GM21717 (cell line): ENCODE results near the gene DGKQ.
"Not testable (repeated sequence)": the region's sequence is repeated elsewhere in the genome, so short reads cannot be mapped to it uniquely, and the experiment has no call there.

ENCODE experiments used
- ATAC-seq: cut with Tn5 transposase; IDR thresholded peaks from one replicate; pipeline ENCODE4 v1.9.1; 2021; ENCODE audit warnings: mild to moderate bottlenecking, moderate library complexity; ENCODE audit not compliant: unreplicated experiment

DGKQ gene

DNA sequence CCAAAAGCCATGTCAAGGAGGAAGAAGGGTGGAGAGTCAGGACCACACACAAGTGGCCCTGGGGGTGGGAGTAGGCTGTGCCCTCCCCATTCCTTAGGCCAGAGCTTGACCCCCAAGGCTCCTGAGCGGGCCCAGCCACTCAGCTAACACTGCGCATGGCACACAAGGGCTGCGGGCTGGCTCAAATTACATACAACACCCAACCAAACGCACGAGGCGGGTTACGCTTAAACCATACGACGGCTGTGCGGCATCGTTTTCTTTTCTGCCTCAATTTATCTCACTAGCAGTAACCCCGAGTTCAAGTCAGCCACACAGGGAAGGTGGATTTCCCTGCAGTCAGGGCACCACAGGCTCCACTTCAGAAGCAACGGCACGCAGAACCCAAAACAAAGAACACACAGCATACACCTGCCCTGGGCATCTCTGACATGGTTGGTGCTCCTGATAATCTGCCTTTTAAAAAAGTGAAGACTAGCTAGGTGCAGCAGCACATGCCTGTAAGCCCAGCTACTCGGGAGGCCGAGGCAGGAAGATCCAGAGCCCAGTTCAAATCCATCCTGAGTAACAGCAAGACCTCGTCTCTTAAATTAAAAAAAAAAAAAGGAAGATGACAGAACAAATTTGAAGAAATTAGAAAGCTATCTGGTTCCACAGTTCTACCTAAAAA, 44.1 kb downstream of the DGKQ start:
- ATAC-seq, result no peak

DNA sequence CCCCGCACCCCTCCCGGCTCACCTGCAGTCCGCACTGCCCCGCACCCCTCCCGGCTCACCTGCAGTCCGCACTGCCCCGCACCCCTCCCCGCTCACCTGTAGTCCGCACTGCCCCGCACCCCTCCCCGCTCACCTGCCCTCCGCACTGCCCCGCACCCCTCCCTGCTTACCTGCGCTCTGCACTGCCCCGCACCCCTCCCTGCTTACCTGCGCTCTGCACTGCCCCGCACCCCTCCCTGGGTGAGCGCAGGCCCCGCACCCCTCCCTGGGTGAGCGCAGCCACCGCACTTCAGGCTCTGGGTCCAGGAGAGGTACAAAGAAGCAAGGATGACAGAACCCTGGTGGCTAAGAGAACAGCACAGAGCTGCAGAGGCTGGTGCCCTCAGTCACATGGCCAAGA, 45.8 kb downstream of the DGKQ start:
- ATAC-seq, result not testable (repeated sequence)

DNA sequence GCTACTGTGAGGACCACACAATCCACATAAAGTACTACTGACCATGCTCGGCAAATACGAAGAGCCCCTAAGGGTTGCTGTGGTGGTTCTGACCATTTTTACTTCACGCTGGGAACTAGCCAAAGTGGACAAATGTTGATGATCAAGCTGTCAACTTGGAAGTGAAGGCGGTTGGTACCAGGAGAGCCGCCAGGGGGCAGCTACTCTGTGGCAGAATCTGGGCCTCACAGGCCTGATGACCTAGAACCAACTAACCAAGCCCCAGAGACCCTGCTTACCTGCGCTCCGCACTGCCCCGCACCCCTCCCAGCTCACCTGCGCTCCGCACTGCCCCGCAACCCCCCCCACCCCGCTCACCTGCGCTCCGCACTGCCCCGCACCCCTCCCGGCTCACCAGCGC, 46.8 kb downstream of the DGKQ start:
- no peak for ATAC-seq

- ATAC-seq, result no peak
Measured at GRCh38 chr4:925771-926500, 47.4 kb downstream of the DGKQ start.

GRCh38 chr4:925171-925570, 48.2 kb downstream of the DGKQ start:
- no peak for ATAC-seq

GRCh38 chr4:924107-925096, 49.0 kb downstream of the DGKQ start:
- no peak for ATAC-seq

DNA sequence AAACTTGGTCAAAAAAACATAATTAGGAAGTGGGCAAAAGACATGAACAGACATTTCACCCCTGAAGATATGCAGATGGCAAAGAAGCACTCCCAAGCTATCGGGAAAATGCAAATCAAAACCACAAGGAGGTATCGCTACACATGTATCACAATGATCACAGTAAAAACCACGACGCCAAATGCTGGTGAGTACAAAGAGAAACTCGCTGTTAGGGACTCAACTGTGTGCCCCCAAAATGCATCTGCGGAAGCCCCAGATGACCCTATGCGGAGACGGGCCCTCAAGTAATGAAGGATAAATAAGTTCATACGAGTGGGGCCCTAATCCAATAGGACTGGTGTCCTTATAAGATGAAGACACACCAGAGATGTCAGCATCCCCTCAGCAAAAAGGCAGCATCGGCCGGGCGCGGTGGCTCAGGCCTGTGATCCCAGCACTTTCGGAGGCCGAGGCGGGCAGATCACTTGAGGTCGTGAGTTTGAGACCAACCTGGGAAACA, 51.5 kb downstream of the DGKQ start:
- no peak for ATAC-seq

DNA sequence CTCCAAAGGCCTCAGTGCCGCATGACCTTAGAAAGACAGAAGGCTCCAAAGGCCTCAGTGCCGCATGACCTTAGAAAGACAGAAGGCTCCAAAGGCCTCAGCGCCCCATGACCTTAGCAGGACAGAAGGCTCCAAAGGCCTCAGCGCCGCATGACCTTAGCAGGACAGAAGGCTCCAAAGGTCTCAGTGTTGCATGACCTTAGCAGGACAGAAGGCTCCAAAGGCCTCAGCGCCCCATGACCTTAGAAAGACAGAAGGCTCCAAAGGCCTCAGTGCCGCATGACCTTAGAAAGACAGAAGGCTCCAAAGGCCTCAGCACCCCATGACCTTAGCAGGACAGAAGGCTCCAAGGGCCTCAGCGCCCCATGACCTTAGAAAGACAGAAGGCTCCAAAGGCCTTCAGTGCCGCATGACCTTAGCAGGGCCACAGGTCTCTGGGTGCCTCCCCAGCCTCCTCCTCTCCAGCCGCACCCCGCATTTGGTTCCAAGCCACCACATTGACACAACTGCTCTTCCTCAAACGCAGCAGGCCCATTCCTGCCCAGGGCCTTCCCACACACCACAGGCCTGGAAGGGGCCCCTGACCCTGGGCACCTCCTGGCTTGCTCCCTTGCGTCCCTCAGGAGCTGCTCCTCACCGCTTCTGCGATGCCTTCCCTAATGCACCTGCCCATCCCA, 54.2 kb downstream of the DGKQ start:
- not testable (repeated sequence) for ATAC-seq

GRCh38 chr4:918591-918990, 54.8 kb downstream of the DGKQ start:
- not testable (repeated sequence) for ATAC-seq

DNA sequence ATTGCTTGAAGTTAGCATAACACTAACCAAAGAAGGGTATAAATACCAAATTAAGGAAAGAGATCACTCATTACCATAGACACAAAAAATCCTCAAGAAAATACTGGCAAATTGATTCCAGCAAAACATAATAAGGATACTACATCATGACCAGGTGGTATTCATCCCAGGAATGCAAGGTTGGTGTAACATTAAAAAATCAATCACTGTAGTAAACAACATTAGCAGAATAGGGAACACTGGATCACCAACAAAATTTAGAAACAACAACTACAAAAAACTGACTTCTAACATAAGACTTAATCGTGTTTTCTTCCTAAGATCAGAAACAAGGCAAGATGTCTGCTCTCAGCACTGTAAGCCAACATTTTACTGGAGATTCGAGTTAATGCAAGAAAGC, 55.4 kb downstream of the DGKQ start:
- no peak for ATAC-seq

- no peak for ATAC-seq
Measured at GRCh38 chr4:917466-917865, 55.9 kb downstream of the DGKQ start.

DNA sequence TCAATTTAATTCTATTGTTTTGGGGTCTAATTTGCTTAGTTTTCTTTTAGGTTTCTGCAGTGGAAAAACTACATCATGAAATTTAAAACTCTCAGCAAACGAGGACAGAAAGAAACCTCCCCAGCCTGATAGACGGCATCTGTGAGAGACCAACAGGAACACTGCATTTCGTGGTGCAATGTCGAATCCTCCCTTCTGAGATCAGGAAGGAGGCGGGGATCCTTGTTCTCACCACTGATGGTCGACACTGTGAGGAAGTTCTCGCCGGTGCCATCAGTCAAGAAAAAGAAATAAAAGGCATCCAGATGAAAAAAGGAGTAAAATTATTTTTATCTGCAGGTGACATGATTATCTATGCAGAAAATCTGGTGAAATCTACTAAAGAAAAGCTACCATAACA, 57.8 kb downstream of the DGKQ start:
- ATAC-seq, result no peak

DNA sequence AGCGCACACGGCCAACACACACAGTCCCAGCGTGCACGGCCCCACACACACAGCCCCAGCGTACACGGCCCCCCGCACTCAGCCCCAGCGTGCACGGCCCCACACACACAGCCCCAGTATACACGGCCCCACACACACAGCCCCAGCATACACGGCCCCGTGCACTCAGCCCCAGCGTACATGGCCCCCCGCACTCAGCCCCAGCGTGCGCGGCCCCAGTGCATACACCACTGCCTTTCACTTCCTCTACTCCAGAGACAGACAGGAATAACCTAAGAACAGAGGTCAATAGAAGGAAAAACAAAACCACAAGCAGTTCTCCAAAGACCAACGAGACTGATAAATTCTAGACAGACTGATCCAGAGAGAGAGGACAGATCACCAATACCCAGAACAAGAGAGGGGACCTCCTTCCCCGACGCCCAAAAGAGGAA, 58.3 kb downstream of the DGKQ start:
- ATAC-seq, result no peak

GRCh38 chr4:914531-914930, 58.8 kb downstream of the DGKQ start:
- no peak for ATAC-seq

- no peak for ATAC-seq
Measured at GRCh38 chr4:913280-913618, 60.1 kb downstream of the DGKQ start.

GRCh38 chr4:912548-913279, 60.7 kb downstream of the DGKQ start:
- no peak for ATAC-seq

DNA sequence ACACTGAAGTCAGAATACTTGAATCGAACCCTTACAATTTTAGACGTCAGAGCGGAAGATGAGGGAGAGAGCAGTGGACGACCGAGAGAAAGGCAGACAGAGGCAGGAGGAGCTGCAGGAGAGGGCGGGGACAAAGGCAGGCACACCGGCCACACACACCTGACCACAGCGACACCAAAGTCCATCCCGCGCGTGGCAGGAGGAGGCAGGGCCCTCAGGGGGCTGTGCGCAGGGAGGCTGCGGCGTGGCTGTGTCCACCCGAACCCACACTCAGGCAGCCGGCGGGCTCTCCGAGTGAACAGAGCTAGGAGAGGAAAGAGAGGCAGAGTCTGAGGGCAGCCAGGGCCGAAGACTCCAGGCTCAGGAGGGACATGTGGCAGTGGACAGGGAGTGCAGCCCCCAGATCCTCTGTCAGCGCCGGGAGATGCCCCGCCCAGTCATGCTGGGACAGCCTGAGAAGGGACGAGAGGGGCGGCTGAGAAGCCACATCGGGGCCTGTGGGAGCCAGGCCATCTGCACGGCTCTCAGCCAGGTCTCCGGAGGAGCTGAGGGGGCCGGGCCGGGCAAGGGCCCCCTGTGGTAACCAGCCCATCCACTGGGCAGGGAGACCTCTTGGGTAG, 61.4 kb downstream of the DGKQ start:
- ATAC-seq, result no peak

- no peak for ATAC-seq
Measured at GRCh38 chr4:911221-911751, 62.1 kb downstream of the DGKQ start.

GRCh38 chr4:910366-911091, 62.8 kb downstream of the DGKQ start:
- ATAC-seq, result no peak
